Measurements from ENCODE around the gene STARD9.
"Not testable (repeated sequence)": the region's sequence is repeated elsewhere in the genome, so short reads cannot be mapped to it uniquely, and the experiment has no call there.

STARD9 gene

GRCh38 chr15:42766109-42766508 lies 190.7 kb downstream of the STARD9 start:
- DNase-seq (ENCODE audit: low read depth): not testable (repeated sequence)
